Nasal cavity respiratory epithelium epithelial cell of viscerocranial mucosa (primary cell): ENCODE measurements around the gene RAMACL. TPM values are rescaled to one million over a fixed set of nuclear protein-coding genes. Genes with fewer than 3 reads are reported as not detected.

Experiments used
- total RNA-seq: library from RNA; depleted of rRNA; stranded (reverse); fragments of >200 nt; gene quantifications from 2 replicates; pipeline ENCODE4 v1.2.3, GENCODE V29; 2014

Gene RAMACL
- 0.68 and 2.6 TPM in 2 replicates for total RNA-seq

DNA sequence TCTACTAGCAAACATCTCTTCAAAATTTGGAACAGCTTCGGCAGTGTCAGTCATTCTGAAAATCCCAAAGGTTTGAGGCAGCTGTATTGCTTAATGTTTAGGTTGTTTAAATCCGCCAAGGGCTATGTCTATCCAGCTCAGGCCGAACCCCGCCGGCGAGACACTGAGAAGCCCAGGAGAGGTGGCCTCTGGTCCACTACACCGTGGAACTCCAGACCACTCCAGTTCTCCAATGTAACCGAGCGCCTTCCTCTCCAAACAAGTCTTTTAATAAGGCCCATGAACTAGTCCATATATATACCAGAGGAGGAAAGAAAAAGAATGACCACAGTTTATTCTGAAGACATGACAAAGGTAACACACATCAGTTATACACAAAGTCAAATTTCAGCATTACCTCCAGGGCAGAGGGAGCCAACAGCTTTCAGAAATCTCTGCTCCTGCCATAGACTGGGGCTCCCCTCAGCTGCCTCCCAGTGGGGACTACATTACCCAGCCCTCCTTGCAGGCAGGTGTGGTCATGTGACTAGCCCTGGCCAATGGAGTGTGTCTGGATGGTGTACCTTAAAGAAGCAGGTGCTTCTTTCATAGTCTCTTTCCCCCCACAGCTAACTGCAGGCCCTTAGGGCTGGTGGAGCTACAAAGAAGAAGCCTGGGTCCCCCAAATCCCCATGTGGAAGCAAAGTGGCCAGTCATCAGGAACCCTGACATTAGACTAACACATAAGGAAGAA, at the start of gene RAMACL:
TSS of gene RAMACL (minus strand) at position 255 of the 733 bp plus-strand sequence. CDS start at position 54, 201 bp downstream.

GRCh38 chr6:166627033-166627874, 40.8 kb upstream of the RAMACL start, which contains the start of gene RPS6KA2:
Gene RPS6KA2, minus strand, starts transcription at chr6:166627251. Its CDS starts 232 bp downstream, at chr6:166627019.

Other genes starting within 250 kb of the RAMACL start
- 43.1 and 44.4 TPM in 2 replicates for gene SFT2D1, start 244.1 kb downstream of the RAMACL start, total RNA-seq
- 21.8 and 35.9 TPM in 2 replicates for gene MPC1, start 203.7 kb downstream of the RAMACL start, total RNA-seq
- gene RPS6KA2, start 40.6 kb upstream of the RAMACL start, total RNA-seq = 42.0 and 64.1 TPM in 2 replicates